ENCODE measurements around the gene PACSIN3.

The PACSIN3 gene

DNA sequence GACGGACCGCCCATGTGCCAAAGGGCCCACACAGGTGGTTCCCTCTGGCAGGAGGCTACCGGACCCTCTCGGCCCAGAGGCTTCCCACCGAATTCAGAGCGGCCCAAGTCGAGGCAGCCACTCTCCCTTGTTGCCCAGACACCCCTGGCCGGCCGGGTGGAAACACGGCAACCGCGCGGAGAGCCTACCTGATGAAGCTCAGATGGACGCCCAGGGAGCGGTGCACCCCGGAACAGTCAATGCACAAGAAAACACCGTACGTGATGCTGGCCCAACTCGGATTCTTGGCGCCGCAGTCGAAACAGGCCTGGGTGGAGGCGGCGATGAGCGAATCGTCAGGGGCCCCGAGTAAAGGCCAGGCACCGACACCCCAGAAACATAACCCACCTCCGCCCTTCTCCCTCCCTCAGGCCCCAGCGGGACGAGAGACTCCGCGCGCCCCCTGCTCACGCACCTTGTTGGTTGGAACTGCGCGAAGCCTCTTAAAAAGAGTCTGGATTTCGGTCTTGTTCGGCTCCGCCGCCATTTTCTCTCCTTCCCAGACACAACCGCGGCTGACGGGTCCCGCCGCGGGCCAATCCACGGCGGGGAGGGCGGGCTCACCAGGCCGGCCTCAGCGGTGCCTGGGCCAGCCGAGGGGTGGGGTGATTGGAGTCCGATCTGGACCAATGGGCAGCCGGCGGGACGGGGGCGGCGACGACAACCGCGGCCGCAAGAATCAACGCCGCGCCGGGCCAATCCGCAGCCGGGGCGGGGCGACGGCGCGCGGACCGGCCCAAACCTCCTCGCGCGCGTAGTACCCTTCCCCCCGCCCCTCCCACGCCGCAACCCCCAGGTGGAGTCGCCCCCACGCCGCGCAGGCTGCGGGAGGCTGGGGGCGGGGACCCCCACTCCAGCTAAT, 9.7 kb downstream of the PACSIN3 start, which contains the start of gene ARFGAP2:
TSS of gene ARFGAP2 (minus strand) at position 552 of the 901 bp plus-strand sequence. CDS start at position 526, 26 bp downstream.
- peak; percentile 95 for DNase-seq (ENCODE audit: low spot score)

GRCh38 chr11:47175746-47176327, 10.4 kb downstream of the PACSIN3 start:
- peak; percentile 89 for DNase-seq (ENCODE audit: low spot score)

- DNase-seq (ENCODE audit: low spot score): no peak
Measured at GRCh38 chr11:47172740-47173336, 13.4 kb downstream of the PACSIN3 start.

DNA sequence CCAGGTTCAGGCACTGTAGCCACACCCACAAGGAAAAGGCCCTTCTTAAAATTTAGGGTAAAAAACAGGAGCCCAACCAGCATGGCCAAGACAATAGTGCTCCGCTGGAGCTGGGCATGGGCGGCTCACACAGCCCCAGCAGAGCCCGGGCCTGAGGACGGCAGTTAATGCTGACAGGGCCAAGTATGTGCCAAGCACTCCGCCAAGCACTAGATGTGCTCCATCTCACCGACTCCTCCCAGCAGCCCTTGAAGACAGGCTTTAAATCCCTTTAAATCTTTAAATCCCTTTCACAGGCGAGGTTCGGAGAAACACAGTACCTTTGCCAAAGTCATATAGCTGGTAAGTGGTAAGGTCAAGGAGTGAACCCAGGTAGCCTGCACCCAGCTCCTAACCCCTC, 14.4 kb downstream of the PACSIN3 start:
- no peak for DNase-seq (ENCODE audit: low spot score)

DNA sequence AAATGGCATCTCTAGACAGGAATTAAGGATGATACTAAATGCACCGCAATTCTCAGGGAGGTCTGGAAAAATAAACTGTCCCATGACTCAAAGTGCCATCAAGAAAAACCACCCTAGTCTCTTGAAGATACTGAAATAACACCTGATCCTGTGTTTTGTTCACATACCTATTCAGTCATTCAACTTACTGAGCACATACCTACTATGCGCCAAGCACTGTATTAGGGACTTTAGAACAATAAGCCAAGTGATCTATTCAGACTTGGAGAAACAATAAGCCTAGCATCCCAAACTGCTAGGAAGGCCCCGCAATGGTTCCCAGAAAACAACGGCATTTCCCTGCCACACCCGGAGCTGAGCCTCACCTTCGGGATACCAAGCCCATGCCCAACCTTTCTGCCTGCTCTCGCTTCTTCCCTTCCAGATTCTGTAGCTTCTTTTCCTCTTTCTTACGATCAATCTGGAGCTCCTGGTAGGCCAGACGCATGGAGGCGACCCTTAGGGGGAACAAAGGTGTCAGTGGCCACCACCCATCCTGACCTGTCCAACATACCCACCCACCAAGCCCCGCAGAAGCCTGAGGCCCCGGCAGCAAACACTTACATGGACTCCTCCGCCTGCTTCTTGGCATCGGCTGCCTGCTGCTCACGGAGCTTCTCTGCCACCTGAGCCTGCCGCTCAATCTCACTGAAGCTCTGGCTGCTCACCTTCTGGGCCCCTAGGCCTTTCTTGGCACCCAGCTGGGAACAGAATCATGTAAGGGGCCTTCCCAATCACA, 15.0 kb downstream of the PACSIN3 start:
- no peak for DNase-seq (ENCODE audit: low spot score)

GRCh38 chr11:47166368-47166767, 19.9 kb downstream of the PACSIN3 start:
- DNase-seq (ENCODE audit: low spot score): no peak

GRCh38 chr11:47165253-47165840, 20.9 kb downstream of the PACSIN3 start:
- DNase-seq (ENCODE audit: low spot score): no peak

- DNase-seq (ENCODE audit: low spot score): no peak
Measured at GRCh38 chr11:47164321-47164720, 21.9 kb downstream of the PACSIN3 start.

DNA sequence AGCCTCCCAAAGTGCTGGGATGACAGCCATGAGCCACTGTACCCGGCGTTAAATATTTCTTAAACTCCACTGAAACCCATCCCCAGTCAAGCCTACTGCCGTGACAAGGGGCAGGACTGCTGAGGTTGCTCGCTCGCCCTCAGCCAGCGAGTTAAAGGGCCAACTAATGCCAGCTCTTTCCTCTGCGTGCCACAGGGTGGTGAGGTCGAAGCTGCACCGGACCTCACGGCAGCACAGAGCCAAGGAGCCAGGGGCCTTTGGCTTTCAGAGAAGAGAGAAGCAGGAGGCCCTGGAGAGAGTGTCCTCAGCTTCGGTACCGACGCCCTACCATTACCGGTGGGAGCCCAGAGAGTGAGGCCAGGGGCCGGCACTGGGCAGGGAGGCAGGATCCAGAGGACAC, 22.3 kb downstream of the PACSIN3 start:
- no peak for DNase-seq (ENCODE audit: low spot score)

GRCh38 chr11:47163193-47163592, 23.0 kb downstream of the PACSIN3 start:
- no peak for DNase-seq (ENCODE audit: low spot score)

DNA sequence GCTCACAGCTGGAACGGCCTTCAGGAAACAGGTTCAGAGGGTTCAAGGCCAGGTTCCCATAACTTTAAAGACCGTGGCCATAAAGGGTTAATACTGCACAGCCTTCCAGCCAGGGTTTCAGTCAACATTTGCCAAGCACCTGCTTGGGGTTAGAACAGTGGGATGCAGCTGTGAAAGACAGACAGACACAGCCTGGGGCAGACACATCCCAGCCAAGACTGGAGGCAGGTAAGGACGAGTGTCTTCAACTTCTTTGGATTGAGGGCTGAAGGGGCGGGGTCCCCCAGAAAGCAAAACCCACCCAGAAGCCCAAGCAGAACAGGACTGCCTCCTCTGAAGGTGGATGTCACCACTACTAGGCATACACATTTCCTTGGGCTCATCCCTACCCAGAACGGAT, 23.8 kb downstream of the PACSIN3 start:
- no peak for DNase-seq (ENCODE audit: low spot score)

- no peak for DNase-seq (ENCODE audit: low spot score)
Measured at GRCh38 chr11:47161890-47162289, 24.3 kb downstream of the PACSIN3 start.

DNA sequence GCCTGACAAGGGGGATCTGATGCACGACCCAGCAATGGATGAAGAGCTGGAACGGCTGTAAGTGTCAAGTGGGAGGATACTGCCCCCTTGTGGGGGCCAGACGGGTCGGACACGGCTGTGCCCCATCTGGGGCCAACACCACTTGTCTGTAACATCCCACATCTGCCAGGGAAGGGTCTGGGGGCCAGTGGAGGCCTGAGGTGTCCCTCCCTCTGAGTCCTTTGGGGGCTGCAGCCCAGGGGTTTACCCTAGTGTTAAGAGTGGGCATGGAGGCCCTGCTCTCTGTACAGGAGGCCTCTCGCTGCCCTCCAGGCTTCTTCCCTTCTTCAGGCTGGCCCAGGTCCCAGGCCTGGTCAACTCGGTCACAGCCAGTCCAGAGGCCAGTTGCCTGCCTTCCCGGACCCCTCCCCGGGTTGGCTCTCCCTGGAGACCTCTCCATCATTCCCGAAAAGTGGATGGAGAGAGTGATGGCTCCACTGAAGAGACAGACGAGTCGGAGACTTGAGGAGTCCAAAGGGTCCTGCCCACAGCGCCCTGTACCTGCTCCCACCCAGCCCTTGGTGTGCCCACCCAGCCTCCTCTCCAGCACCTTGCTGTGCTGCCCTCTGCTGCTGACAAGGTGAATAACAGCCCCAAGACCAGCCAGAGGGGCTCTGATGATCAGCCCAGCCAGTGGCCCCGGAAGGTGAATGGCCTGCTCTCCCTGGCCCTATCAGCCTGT, 24.9 kb downstream of the PACSIN3 start:
- DNase-seq (ENCODE audit: low spot score): peak; percentile 81

DNA sequence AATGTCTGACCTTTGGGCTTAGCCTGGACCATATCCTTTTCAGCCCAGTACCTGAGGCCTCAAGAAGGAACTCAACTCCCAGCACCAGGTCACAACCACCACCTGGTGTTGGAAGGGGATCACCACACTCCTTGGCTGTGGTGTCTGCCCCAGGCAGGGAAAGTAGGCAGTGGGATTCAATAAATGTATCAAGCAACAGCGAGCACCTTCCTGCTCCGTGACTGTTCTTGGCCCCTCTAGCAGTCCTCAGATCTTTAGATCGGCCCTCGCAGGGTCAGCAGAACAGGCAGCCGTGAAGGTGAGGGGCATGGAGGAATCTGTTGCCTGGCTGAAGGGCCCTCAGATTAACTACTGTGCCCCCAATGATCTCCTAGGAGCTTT, 25.5 kb downstream of the PACSIN3 start:
- DNase-seq (ENCODE audit: low spot score): no peak

DNA sequence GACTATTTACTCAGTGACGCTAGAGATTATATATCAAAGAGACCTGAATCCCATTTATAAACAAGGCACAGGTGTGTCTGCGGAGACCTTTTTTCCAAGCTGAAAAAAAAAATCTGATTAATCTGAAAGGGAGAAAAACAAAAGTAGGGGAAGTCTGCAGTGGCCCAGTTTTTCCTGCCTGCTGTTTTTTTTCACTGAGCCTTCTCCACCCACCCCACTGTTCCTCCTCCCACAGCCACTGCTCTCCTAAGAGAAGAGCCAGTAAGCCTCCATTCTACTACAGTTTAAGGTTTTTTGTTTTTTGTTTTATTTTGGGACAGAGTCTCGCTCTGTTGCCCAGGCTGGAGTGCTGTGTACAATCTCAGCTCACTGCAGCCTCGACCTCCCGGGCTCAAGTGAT, 28.0 kb downstream of the PACSIN3 start:
- DNase-seq (ENCODE audit: low spot score): no peak

- no peak for DNase-seq (ENCODE audit: low spot score)
Measured at GRCh38 chr11:47157805-47158204, 28.4 kb downstream of the PACSIN3 start.

DNA sequence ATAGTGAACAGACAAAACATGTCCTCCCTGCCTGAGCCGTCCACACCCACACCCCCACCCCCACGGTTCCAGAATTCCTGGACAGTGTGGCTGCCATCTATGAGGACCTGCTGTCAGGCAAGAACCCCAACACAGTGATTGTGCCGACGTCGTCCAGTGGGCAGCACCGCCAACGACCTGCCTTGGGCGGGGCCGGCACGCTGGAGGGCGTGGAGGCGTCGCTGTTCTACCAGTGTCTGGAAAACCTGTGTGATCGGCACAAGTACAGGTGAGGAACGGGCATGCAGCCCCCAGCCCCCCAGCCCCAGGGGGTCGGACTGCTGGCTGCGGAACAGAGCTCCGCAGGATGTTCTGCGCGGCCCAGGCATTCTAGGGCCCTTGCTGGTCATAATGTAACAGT, 29.3 kb downstream of the PACSIN3 start:
- DNase-seq (ENCODE audit: low spot score): no peak

- no peak for DNase-seq (ENCODE audit: low spot score)
Measured at GRCh38 chr11:47156333-47156732, 29.9 kb downstream of the PACSIN3 start.

DNA sequence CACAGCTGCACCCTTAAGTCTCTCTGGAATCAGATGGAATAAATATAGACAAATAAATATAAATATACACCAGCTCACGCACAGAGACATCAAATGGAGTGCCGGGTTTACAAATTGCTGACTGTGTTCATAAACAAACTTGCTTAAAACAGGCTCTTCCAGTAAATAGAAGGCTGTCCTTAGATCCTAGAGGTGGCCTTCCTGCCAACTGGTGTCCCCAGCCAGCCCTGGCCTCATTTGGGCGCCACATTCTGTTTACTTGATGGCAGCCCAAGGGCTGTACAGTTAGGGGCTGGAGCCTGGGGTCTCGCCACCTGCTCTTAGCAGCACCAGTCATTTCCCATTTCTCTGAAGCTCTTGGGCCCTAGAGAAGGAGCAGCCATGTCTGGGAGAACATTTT, 30.4 kb downstream of the PACSIN3 start:
- DNase-seq (ENCODE audit: low spot score): no peak

GRCh38 chr11:47154616-47155570, 31.3 kb downstream of the PACSIN3 start:
- DNase-seq (ENCODE audit: low spot score): no peak

Data from NAMALWA (cell line).